Stimulated activated CD4-positive, alpha-beta T cell treated with anti-CD3 and anti-CD28 coated beads, Interleukin-12 subunit alpha, Interleukin-12 subunit beta, amount 100 ng/mL, for 24 hours (primary cell): ENCODE results near the gene NOS3.
"Not testable (repeated sequence)": the region's sequence is repeated elsewhere in the genome, so short reads cannot be mapped to it uniquely, and the experiment has no call there.

Experiments
- DNase-seq, 2 experiments: peaks; one replicate each; pipeline ENCODE4 v3.0.0-alpha.2; 2020; ENCODE audit warnings: low read depth in 2 of 2

Gene NOS3

DNA sequence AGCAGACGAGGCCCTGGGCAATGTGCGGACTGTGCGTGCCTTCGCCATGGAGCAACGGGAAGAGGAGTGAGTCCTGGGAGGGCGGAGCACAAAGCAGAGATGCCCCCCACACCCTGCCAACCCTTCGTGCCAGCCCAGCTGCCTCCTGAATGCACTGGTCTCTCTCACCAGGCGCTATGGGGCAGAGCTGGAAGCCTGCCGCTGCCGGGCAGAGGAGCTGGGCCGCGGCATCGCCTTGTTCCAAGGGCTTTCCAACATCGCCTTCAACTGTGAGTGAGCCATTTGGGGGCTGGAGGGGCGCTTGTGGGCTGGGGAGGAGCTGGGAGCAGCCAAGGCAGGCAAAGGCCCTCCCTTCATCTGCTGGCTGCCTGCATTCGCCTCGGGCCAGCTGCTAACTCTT is 45.1 kb downstream of the NOS3 start:
- no peak for DNase-seq

DNA sequence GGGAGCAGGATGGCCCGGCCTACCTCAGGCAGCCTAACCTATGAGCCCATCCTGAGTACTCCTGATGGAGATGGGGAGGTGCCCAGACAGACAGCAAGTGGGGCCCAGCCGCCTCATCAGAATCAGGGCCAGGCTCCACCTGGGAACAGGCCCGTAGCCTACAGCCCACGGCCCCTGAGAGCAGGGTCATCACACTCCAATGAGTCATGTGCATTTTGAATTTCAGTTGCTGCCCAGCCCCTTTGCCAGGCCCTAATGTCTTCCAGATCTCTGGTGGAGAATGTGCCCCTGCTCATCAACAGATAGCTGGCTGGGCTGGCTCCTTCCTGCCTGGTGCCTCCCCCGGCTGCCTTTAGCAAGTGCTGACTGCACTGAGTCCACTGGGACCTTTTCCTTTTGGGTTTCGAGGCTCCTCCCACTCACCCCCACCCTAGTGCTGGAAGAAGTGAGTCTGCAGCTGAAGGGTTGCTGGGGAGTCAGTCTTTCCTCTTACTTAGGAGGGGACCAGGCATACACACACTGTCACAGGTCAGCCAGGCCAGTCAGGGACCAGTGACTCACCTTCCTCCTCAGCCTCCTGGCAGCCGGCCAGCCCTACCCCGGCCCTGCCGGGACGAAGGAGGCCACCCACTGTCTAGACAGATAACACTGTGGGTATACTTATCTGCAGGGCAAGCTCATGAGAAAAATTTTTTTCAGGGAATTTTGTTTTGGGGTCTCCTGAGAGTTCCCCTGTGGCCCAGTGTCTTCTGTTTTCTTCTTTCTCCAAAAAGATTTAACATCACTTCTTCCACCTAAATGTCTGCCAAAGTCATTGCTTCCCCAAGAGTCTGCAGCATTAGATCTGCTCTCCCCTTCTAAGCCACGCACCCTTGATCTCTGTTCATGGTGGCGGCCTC is 48.4 kb downstream of the NOS3 start:
- DNase-seq = peak; percentile 52 to 81

- DNase-seq = no peak
These were observed 49.2 kb downstream of the NOS3 start for GRCh38 chr7:151039850-151040548.

GRCh38 chr7:151040616-151041375 is 50.0 kb downstream of the NOS3 start:
- DNase-seq = no peak

GRCh38 chr7:151043449-151043848 is 52.6 kb downstream of the NOS3 start:
- DNase-seq = not testable (repeated sequence)

DNA sequence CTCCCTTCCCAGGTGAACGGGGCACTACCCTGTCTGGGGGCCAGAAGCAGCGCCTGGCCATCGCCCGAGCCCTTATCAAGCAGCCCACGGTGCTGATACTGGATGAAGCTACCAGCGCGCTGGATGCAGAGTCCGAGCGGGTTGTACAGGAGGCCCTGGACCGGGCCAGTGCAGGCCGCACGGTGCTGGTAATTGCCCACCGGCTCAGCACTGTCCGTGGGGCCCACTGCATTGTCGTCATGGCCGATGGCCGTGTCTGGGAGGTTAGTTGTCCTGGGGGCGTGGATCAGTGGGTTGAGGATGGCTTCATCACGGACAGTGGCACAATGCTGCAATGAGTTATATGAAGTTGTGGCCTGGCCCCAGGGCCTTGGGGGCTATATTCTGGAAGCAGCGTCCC is 53.1 kb downstream of the NOS3 start:
- no peak for DNase-seq

DNA sequence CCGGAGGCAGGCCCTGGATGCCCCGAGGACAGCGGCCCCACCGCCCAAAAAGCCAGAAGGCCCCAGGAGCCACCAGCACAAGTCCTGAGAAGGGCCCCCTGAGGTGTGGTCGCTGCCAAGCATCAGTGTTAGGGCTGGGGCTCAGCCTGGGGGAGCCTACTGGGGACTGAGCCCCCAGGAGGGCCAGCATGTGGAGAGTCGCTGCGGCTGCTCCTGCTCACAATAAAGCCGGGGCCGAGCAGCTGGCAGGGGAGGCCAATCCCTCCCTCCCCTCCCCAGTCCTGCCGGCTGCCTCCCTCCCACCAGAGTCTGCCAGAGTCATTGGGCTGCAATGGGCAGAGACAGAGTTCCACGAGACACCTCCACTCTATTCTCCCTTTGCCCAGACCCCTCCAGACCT is 54.4 kb downstream of the NOS3 start:
- DNase-seq = no peak

DNA sequence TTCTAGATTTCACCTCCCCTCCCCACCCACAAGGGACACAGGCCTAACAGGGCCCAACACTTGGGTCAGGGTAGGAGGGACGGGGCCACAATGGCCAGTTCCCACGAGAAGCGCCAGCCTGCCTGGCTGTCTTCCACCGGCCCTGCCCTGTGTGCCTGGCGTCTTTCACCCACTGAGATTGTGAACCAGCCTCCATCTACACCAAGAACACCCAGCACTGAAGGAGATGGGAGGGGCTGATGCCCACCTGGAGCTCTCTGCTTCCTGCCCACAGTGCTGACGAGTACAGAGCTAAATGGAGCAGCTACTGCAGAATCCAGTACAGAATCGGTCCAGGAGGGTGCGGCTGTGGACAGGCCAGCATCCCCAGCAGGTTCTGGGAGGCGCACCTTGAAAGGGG is 55.1 kb downstream of the NOS3 start:
- no peak for DNase-seq

GRCh38 chr7:151046603-151047573 is 56.1 kb downstream of the NOS3 start:
- DNase-seq = no peak

GRCh38 chr7:151047976-151048815 is 57.4 kb downstream of the NOS3 start, which contains the start of gene ASIC3:
TSS of gene ASIC3 (plus strand) at chr7:151048531. CDS start at chr7:151048886, 355 bp downstream.
- no peak for DNase-seq

GRCh38 chr7:151048911-151049463 is 58.2 kb downstream of the NOS3 start:
- no peak for DNase-seq

GRCh38 chr7:151051108-151051507 is 60.3 kb downstream of the NOS3 start:
- peak; percentile 29 to 30 for DNase-seq

DNA sequence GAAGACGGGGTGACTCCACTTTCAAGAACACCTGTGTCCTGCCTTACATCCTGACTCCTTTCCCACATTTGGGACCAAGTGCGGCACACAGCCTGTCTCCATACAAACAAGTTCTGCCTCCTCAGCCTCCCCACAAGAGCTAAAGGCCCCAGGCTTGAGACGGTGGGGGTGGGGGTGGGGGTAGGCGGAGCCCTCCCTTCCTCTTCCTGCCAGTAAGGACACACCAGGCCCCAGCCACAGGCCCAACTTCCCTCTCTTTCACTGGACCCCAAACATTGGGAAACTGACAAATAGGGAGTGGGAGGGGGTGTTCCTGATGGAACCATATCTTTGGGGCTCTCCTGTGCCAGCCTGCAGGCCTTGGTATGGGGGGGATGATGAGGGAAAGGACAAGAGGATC is 62.3 kb downstream of the NOS3 start:
- DNase-seq = no peak

GRCh38 chr7:151053751-151054150 is 62.9 kb downstream of the NOS3 start:
- no peak for DNase-seq

DNA sequence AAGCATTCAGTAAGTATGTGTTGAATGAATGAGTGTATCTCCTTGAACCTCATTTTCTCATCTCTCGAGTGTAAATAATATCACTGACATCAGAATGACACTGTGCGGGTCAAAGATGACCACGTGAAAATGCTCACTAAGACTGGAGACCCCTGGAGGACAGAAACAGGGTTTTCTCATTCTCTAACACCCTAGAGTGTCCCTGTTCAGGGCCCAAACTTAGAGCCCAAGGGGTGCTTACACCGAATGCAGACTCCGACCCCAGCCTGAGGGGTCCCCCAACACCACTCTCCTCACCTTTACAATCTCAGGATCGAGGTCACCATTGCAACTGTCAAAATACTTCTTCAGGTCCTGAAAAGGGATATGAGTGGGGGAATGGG is 65.5 kb downstream of the NOS3 start:
- no peak for DNase-seq

DNA sequence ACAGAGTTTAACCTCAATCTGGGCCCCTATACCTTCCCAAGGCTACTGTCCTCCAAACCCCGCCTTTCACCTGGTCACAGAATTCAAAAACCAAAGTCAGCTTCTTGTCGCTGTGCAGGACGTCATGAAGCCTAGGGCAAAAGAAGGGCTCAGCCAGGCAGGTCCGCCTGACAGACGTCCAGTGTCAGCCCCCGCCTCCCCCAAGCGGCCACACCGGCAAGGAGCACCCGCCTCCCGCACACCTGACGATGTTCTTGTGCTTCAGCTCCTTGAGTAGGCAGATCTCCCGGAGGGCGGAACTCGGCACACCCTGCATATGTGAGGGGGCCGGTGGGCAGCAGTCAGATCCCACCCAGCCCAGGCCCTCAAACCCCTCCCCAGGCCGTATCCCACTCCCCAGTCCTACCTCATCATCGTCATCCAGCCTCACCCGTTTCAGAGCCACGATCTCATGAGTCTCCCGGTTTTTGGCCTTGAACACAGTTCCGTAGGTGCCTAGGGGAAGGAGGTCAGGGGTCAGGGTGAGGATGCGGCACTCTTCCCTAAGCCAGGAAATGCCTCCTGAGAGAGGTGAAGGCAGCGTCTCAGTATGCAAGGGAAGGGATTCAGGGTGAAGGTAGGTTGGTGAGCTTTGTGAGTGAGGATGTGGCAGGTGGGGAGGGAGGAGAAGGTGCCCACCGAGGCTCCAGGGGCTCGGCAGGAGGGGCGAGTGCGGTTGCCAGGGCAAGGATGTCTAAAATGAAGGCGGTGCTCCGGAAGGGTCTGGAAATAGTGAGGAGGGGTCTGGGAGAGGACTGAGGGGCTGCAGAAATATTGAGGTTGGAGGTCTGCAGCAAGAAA is 66.1 kb downstream of the NOS3 start:
- no peak for DNase-seq

DNA sequence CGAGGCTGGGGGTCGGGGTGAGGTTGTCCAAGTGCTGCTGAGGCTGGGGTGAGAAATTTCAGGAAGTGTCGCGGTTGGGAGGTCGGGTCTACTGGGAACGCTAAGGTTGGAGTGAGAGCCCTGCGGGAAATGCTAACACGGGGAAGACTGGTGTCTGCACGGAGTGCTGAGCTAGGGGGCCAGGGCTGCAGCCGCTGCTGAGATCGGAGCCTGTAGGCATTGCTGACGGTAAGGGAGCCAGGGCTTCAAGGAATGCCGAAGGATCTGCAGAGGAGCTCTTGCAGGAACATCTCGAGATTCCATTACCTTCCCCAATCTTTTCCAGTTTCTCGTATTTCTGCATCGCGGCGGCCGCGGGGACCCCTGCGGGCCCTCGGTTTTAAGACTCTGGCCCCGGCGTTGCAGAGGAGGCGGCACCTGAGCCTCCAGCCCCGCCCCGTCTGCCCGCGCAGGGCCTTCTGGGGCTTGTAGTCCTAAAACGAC is 66.7 kb downstream of the NOS3 start, which contains the start of gene CDK5:
Gene CDK5 (minus strand): TSS at position 392 of the 483 bp plus-strand sequence. CDS start 49 bp downstream, at position 343.
- DNase-seq = no peak

GRCh38 chr7:151057989-151058780 is 67.4 kb downstream of the NOS3 start:
- peak; percentile 93 to 94 for DNase-seq
